A673 (cell line): Measurements from ENCODE around the gene MXRA7. TPM values are rescaled to one million over a fixed set of nuclear protein-coding genes. Genes with fewer than 3 reads are reported as not detected.

ENCODE experiments used
- BruUV-seq: library from RNA; stranded (reverse); fragments of 400-500 nt; replicated peaks from 2 replicates; lab custom pipeline; 2021; lab: Mats Ljungman, UMichigan
- CTCF ChIA-PET: fragments of 300-600 bp; sonication (Branson Sonifier 250); formaldehyde crosslinking; loops from one replicate; lab custom pipeline; 2022; ENCODE audit warnings: antibody characterized with exemption; lab: Charles Lee
- POLR2A ChIA-PET: fragments of 300-600 bp; sonication (Branson Sonifier 250); formaldehyde crosslinking; loops from one replicate; lab custom pipeline; 2022; ENCODE audit warnings: antibody characterized with exemption; ENCODE audit not compliant: low non-redundant PET; lab: Charles Lee
- DNase-seq: peaks from one replicate; pipeline ENCODE4 v3.0.0-alpha.2; 2015; ENCODE audit warnings: low spot score
- H3K27ac ChIP-seq: fragments of 200-600 bp; sonication (generic); 2 replicates; pipeline ENCODE4 v1.5.1; 2016; ENCODE audit warnings: mixed run types, low read depth, mild to moderate bottlenecking, mixed read lengths, antibody characterized with exemption, low read length; ENCODE audit not compliant: poor library complexity, severe bottlenecking
- H3K27me3 ChIP-seq: fragments of 200-600 bp; sonication (generic); replicated peaks from 2 replicates; pipeline ENCODE4 v1.6.1; 2017; ENCODE audit warnings: mixed run types, low read depth, mild to moderate bottlenecking, mixed read lengths, antibody characterized with exemption, low read length; ENCODE audit not compliant: insufficient read depth, poor library complexity
- H3K36me3 ChIP-seq: fragments of 200-600 bp; sonication (generic); 2 replicates; pipeline ENCODE4 v1.6.1; 2016; ENCODE audit warnings: mixed run types, mild to moderate bottlenecking, mixed read lengths, antibody characterized with exemption, low read length; ENCODE audit not compliant: insufficient read depth, poor library complexity, severe bottlenecking
- H3K4me1 ChIP-seq: fragments of 200-600 bp; sonication (generic); 2 replicates; pipeline ENCODE4 v1.6.1; 2017; ENCODE audit warnings: mixed run types, mild to moderate bottlenecking, mixed read lengths, antibody characterized with exemption, low read length; ENCODE audit not compliant: insufficient read depth, poor library complexity, severe bottlenecking
- H3K4me3 ChIP-seq: fragments of 200-600 bp; sonication (generic); 2 replicates; pipeline ENCODE4 v1.5.1; 2016; ENCODE audit warnings: low read depth, mixed run types, mild to moderate bottlenecking, mixed read lengths, low read length; ENCODE audit not compliant: poor library complexity, severe bottlenecking
- H3K9me3 ChIP-seq: fragments of 200-600 bp; sonication (generic); 2 replicates; pipeline ENCODE4 v1.6.1; 2016; ENCODE audit warnings: mixed run types, low read depth, mild to moderate bottlenecking, mixed read lengths, antibody characterized with exemption, low read length; ENCODE audit not compliant: poor library complexity, severe bottlenecking
- EZH2 ChIP-seq: fragments of 200-600 bp; sonication (generic); IDR thresholded peaks from 2 replicates; pipeline ENCODE4 v1.6.1; 2017; ENCODE audit warnings: borderline replicate concordance, low read depth, mild to moderate bottlenecking, mixed read lengths, antibody characterized with exemption, low read length; ENCODE audit not compliant: poor library complexity, severe bottlenecking
- intact Hi-C: fragments of 100-400 bp; cut with micrococcal nuclease; formaldehyde crosslinking; loops from one replicate; pipeline ENCODE4 v1.10.0; 2022; ENCODE audit not compliant: unreplicated experiment
- total RNA-seq: library from RNA; stranded (reverse); gene quantifications from 2 replicates; pipeline ENCODE4 v1.2.3, GENCODE V29; 2021
- TF ChIP-seq, protein P1 (sequence below): fragments of 300-800, 200-600 bp; sonication (generic); conservative IDR thresholded peaks from 2 replicates; pipeline ENCODE4 v1.5.1; 2017; ENCODE audit warnings: low read depth, mild to moderate bottlenecking, antibody characterized with exemption, low read length, moderate library complexity, mixed read lengths

Gene MXRA7
- total RNA-seq, 1 experiment from 2014 or later, result 61.5 TPM

DNA sequence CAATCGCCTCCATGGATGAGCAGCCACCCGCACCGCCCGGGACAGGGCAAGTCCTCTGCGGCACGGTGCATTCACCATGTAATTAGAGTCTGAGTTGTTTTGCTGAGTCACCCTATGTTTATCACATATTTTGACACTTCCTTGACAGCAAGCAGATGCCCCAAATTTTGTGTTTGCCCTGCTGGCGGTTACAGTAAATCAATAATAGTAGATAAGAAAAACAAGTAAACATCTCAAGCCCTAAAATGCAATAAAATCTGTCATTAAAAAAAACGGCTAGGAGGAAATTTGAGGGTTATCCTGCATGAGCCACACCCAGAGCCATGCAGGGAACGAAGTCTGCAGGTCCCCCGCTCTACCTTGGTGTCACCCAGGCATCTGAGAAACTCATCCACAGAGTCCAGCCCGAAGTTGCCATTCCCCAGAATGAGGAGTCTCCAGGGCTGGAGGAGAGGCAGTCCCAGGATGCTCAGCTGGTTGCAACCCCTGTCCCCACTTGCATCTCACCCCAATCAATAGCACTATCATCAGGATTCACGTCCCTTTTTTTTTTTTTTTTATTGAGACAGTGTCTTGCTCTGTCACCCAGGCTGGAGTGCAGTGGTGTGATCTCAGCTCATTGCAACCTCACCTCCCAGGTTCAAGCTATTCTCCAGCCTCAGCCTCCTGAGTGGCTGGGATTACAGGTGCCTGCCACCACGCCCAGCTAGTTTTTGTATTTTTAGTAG, 50.7 kb downstream of the MXRA7 start:
- Histone ChIP-seq H3K27ac (peak overlapping the region; percentile 37), H3K36me3 (no peaks in the 10 kb centered on the region), H3K9me3 (no peaks in the 10 kb centered on the region), H3K27me3 (no peaks in the 10 kb centered on the region), H3K4me1 (peaks cover 8% of the 10 kb centered on the region), H3K4me3 (no peak overlapping the region)
- CTCF ChIA-PET, result no interaction called here
- TF ChIP-seq, protein P1, sequence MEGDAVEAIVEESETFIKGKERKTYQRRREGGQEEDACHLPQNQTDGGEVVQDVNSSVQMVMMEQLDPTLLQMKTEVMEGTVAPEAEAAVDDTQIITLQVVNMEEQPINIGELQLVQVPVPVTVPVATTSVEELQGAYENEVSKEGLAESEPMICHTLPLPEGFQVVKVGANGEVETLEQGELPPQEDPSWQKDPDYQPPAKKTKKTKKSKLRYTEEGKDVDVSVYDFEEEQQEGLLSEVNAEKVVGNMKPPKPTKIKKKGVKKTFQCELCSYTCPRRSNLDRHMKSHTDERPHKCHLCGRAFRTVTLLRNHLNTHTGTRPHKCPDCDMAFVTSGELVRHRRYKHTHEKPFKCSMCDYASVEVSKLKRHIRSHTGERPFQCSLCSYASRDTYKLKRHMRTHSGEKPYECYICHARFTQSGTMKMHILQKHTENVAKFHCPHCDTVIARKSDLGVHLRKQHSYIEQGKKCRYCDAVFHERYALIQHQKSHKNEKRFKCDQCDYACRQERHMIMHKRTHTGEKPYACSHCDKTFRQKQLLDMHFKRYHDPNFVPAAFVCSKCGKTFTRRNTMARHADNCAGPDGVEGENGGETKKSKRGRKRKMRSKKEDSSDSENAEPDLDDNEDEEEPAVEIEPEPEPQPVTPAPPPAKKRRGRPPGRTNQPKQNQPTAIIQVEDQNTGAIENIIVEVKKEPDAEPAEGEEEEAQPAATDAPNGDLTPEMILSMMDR, result no peak
- no peak for TF ChIP-seq EZH2
- intact Hi-C loops, result no loop called here
- POLR2A ChIA-PET, result no interaction called here
- no peak for DNase-seq
- no TSS peak for BruUV-seq

DNA sequence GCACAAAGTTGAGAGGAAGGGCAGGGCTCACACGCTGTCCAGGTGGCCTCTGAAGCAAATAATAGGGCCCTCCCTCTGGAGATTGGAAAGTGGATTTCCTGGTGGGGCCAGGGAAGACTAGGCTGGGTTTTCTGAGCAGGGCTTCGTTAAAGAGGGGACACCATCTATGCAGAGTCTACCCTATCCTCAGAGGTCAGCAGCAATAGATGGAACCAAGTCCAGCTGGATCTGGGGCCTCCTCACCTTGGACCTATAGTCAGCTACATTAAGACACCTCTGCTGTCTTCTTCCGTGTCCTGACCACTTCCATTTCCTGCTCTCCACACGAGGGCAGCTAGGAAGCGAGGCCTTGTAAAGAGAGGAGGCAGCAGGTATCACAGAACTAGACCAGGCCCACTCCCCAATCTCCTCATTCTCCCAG, 52.5 kb downstream of the MXRA7 start:
- TF ChIP-seq EZH2, result no peak
- TF ChIP-seq, protein P1, result no peak
- H3K9me3 ChIP-seq, result no peaks in the 10 kb centered on the region
- peaks cover 8% of the 10 kb centered on the region for H3K4me1 ChIP-seq
- H3K4me3 ChIP-seq, result no peak overlapping the region
- no TSS peak for BruUV-seq
- H3K27ac ChIP-seq, result no peak overlapping the region
- CTCF ChIA-PET, result no interaction called here
- DNase-seq, result no peak
- no peaks in the 10 kb centered on the region for H3K27me3 ChIP-seq
- POLR2A ChIA-PET, result no interaction called here
- intact Hi-C loops, result no loop called here
- H3K36me3 ChIP-seq, result no peaks in the 10 kb centered on the region

GRCh38 chr17:76657505-76658241, 53.1 kb downstream of the MXRA7 start:
- Histone ChIP-seq H3K4me3 (no peak overlapping the region), H3K36me3 (no peaks in the 10 kb centered on the region), H3K27ac (no peak overlapping the region), H3K9me3 (no peaks in the 10 kb centered on the region), H3K4me1 (peaks cover 8% of the 10 kb centered on the region), H3K27me3 (no peaks in the 10 kb centered on the region)
- no peak for DNase-seq
- ChIA-PET CTCF (no interaction called here), POLR2A (no interaction called here)
- TF ChIP-seq, protein P1, result no peak
- TF ChIP-seq EZH2, result no peak
- intact Hi-C loops, result no loop called here
- no TSS peak for BruUV-seq
